ENCODE measurements around the gene MLLT10.

The MLLT10 gene

DNA sequence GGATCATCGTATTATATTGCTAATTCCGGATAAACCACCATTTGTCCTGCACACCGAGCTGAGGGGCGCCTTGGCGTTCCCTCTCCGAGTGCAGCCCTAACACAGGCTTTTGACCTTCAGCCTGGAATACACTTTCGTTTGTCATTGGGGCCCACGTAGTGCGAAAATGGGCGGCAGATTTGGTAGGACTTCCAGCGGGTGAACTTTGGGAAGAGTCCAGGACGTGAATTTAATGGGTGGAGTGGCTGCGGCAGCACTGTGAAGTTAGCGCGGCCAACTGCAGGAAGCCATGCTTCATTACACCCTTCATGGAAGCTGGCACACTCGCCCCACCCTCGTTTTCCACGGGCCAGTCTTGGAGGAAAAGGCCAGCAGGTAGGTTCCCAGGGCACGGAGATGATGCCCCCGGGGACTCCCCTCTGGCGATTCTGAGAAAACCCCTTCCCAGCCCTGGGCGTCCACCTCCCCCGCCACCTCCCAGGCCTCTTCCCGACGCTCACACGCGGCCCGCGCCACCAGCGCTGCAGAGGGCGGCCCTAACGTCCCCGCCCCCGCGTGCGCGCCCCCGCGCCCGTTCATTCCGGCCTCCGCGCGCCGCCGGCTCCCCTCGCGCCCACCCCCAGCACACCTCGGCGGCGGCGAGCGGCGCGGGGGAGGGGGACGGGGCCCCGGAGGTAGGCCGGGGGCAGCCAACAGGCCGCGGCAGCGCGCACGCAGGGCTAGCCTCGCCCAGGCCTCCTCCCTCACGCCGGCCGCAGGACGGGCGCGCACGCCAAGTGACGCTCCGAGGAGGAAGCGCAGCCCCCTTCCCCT, at the start of gene MLLT10:
Gene MLLT10, plus strand, starts transcription at position 766 of the 813 bp plus-strand sequence. CDS start 413 bp downstream, outside the sequence.
- H3K27ac ChIP-seq = peak within 1 kb of the TSS; percentile 59 to 87 (median 77); a peak in 21 of 22 replicates
- no peak for TF ChIP-seq Cebpa-rat (IDR thresholded peaks at IDR 0.05)
- peaks cover 8 to 40% (median 31%) of the 10 kb centered on the region in 10 experiments; a peak in 19 of 20 replicates for H3K4me1 ChIP-seq
- H3K9ac ChIP-seq = peak within 1 kb of the TSS; percentile 82 to 88 (median 86)
- H3K4me2 ChIP-seq = peak within 1 kb of the TSS; percentile 86 to 98 (median 93)
- H3K4me3 ChIP-seq = peak within 1 kb of the TSS; percentile 73 to 92 (median 88)
- H4K20me1 ChIP-seq = peaks cover 24 to 47% (median 36%) of the 10 kb centered on the region in 11 experiments; a peak in 19 of 22 replicates
- H3K9me3 ChIP-seq (replicated peaks in 1 of 11) = no peaks in the 10 kb centered on the region
- peaks cover 39 to 51% (median 44%) of the 10 kb centered on the region in 11 experiments for H3K27me3 ChIP-seq
- H3K36me3 ChIP-seq = peaks cover 12 to 27% (median 21%) of the 10 kb centered on the region in 11 experiments; a peak in 20 of 22 replicates

DNA sequence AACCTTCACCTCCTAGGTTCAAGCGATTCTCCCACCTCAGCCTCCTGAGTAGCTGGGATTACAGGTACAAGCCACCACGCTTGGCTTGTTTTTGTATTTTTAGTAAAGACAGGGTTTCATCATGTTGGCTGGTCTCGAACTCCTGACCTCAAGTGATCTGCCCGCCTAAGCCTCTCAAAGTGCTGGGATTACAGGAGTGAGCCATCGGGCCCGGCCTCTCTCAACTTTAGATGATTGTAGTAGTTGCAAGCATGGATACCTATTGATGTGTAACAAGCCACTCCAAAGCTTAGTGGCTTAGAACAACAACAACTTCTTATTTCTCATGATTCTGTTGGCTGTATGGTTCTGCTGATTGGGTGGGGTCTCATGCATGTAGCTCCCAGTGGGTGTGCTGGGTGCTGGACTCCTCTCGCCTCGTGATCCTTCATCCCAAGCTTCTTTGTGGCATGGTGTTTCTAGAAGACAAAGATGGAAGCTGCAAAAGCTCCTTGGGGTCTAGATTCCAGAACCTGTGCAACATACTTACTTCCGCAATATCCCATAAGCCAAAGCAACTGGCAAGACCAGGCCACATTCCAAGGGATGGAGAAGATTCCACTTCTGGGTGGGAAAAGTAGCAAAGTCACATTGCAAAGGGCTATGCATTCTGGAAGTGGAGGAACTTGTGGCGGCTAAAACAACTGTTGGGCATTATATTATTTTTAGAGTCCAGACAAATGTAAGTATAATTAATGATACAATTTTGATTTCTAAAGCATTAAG, 46.4 kb upstream of the MLLT10 start:
- Histone ChIP-seq H3K9ac (no peak overlapping the region), H3K27ac (no peak overlapping the region), H3K36me3 (no peaks in the 10 kb centered on the region), H3K4me3 (no peak overlapping the region), H4K20me1 (no peaks in the 10 kb centered on the region; a peak in 2 of 22 replicates), H3K27me3 (peaks cover 12 to 30% (median 23%) of the 10 kb centered on the region in 11 experiments), H3K4me1 (peaks cover 0 to 11% (median 0%) of the 10 kb centered on the region in 10 experiments; a peak in 5 of 20 replicates), H3K4me2 (no peak overlapping the region), H3K9me3 (replicated peaks in 1 of 11) (no peaks in the 10 kb centered on the region; a peak in 1 of 22 replicates)
- TF ChIP-seq Cebpa-rat (IDR thresholded peaks at IDR 0.05) = no peak

DNA sequence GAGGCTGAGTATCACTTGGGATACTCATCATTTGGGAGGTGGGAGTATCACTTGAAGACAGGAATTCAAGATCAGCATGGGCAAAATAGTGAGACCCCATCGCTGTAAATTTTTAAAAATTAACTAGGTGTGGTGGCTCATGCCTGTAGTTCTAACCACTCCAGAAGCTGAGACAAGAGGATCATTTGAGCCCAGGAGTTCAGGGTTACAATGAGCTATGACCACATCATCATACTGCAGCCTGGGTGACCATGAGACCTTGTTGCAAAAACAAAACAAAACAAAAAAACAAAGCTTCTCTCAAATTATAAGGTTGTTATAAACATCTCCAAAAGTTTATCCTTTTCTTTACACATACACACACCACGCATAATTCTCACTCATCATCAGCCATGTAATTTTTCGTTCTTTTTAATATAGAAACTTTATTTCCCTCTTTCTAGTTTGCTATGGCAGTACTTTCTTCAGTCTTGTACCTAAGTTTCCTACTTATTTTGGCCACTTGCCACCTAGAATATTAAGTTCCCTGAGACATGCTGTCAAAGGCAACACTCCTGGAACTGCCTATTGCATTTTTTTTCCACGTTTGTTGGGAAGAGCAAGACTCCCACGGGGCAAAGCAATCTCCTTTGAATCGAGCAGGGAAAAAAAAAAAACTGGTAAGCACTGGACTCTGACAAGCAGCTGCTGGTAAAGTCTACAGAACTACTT, 45.6 kb upstream of the MLLT10 start:
- H3K4me1 ChIP-seq = peaks cover 0 to 11% (median 0%) of the 10 kb centered on the region in 10 experiments; a peak in 5 of 20 replicates
- H3K9me3 ChIP-seq (replicated peaks in 1 of 11) = no peaks in the 10 kb centered on the region
- H3K4me3 ChIP-seq = no peak overlapping the region
- H3K4me2 ChIP-seq = peak overlapping the region in 3 of 11 experiments; percentile 37 to 68 (median 57); a peak in 6 of 22 replicates
- H3K27me3 ChIP-seq = peaks cover 20 to 38% (median 31%) of the 10 kb centered on the region in 11 experiments
- H3K27ac ChIP-seq = no peak overlapping the region
- H3K36me3 ChIP-seq = no peaks in the 10 kb centered on the region
- H4K20me1 ChIP-seq = peaks cover 0 to 2% (median 0%) of the 10 kb centered on the region in 11 experiments; a peak in 3 of 22 replicates
- no peak for TF ChIP-seq Cebpa-rat (IDR thresholded peaks at IDR 0.05)
- no peak overlapping the region for H3K9ac ChIP-seq

DNA sequence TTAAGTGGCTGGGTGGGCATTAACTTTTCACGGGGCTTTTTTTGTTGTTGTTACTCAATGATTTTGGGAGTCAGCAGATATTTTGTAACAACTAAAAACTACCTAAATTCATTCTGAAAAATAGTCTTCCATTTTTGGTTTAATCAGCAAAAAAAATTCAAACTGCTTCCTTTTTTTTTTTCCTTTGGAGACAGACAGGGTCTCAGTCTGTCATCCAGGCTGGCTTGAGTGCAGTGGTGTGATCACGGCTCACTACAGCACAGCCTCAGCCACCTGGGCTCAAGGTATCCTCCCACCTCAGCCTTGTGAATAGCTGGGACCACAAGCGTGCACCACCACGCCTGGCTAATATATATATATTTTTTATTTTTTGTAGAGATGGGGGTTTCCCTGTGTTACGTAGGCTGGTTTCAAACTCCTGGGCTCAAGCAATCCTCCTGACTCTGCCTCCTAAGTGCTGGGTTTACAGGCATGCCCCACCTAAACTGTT, 45.0 kb upstream of the MLLT10 start:
- Histone ChIP-seq H3K36me3 (no peaks in the 10 kb centered on the region), H3K9ac (no peak overlapping the region), H3K27me3 (peaks cover 26 to 44% (median 37%) of the 10 kb centered on the region in 11 experiments), H3K9me3 (replicated peaks in 1 of 11) (peaks cover 0 to 3% (median 0%) of the 10 kb centered on the region in 11 experiments; a peak in 1 of 22 replicates), H4K20me1 (peaks cover 0 to 8% (median 4%) of the 10 kb centered on the region in 11 experiments; a peak in 15 of 22 replicates), H3K4me2 (peak overlapping the region in 3 of 11 experiments; percentile 37 to 68 (median 57); a peak in 6 of 22 replicates), H3K4me3 (no peak overlapping the region), H3K4me1 (peaks cover under 1 to 14% (median 2%) of the 10 kb centered on the region in 10 experiments; a peak in 17 of 20 replicates), H3K27ac (no peak overlapping the region)
- no peak for TF ChIP-seq Cebpa-rat (IDR thresholded peaks at IDR 0.05)

DNA sequence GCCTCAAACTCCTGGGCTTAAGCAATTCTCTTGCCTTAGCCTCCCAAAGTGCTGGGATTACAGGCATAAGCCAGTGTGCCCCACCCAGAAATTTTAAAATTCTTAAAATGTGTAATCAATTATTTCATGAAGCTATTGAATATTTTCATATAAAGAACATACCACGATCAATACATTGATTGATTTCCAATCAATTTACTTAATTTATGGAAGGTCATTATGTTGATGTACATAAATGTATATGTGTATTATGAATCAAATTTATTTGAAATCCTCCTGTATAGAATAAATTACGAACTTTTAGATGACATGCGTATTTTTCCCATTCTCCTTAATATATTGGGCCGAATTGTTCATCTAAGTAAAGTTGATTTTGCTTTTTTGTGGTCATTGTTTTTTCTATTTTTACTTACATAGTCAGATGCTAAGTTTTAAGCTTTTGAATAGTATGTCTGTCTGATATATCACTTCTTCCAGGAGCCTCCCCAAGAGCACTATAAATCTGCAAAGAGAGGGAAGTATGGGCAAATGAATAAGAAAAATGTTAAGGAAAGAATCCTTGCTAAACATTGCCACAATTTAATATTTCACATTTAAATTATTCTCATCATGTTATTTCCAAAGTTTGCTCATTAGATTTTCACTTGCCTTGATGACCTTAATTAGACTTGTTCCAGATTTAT, 43.9 kb upstream of the MLLT10 start:
- Histone ChIP-seq H3K4me2 (no peak overlapping the region), H3K4me1 (peaks cover 12 to 25% (median 14%) of the 10 kb centered on the region in 10 experiments), H3K36me3 (no peaks in the 10 kb centered on the region), H4K20me1 (peaks cover 0 to 20% (median 16%) of the 10 kb centered on the region in 11 experiments; a peak in 17 of 22 replicates), H3K27me3 (peaks cover 37 to 56% (median 49%) of the 10 kb centered on the region in 11 experiments), H3K4me3 (no peak overlapping the region), H3K9me3 (replicated peaks in 1 of 11) (peaks cover 0 to 3% (median 0%) of the 10 kb centered on the region in 11 experiments; a peak in 1 of 22 replicates), H3K27ac (no peak overlapping the region), H3K9ac (no peak overlapping the region)
- no peak for TF ChIP-seq Cebpa-rat (IDR thresholded peaks at IDR 0.05)

DNA sequence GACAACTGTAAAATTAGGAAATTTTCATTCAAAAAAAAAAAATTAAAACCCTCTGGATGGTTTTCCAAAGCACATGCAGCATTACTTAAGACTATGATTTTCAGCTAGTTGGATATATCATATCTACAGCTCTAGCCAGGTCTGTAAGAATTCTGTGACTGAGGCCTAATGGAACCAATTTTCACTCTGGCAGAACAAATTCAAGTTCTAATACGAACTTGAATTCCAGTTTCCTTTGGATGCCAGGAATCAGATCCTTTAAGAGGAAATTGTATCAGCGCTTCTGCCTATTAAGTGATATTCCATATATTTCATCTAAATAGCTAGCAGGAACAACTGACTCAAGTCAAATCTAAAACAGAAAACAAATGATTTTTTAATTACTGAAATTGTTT, 43.3 kb upstream of the MLLT10 start:
- Histone ChIP-seq H3K4me1 (peaks cover 18 to 30% (median 19%) of the 10 kb centered on the region in 10 experiments), H3K9ac (no peak overlapping the region), H3K27me3 (peaks cover 43 to 61% (median 54%) of the 10 kb centered on the region in 11 experiments), H3K27ac (no peak overlapping the region), H4K20me1 (peaks cover 0 to 24% (median 20%) of the 10 kb centered on the region in 11 experiments; a peak in 17 of 22 replicates), H3K4me3 (no peak overlapping the region), H3K4me2 (no peak overlapping the region), H3K36me3 (no peaks in the 10 kb centered on the region), H3K9me3 (replicated peaks in 1 of 11) (peaks cover 0 to 3% (median 0%) of the 10 kb centered on the region in 11 experiments; a peak in 1 of 22 replicates)
- no peak for TF ChIP-seq Cebpa-rat (IDR thresholded peaks at IDR 0.05)

DNA sequence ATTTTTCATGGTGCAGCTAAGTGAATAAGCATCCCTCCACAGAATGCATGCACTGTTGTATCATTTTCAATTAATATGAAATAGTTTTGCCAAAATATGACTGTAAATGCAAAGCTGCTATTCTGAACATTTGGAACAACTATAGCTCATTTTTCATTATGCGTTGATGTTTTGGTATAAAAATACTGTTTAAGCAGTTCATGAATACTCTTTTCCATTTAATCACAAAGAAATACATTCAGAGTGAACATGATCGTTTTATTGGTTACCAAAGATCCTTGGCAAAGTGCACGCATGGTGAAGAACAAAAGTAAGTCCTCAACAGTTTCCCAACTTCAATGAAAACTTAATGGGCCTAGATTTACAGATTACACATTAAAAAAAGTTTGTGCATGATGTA, 41.6 kb upstream of the MLLT10 start:
- no peak overlapping the region for H3K4me2 ChIP-seq
- peaks cover 0 to 3% (median 0%) of the 10 kb centered on the region in 11 experiments; a peak in 1 of 22 replicates for H3K9me3 ChIP-seq (replicated peaks in 1 of 11)
- H3K9ac ChIP-seq = no peak overlapping the region
- peaks cover 29 to 43% (median 32%) of the 10 kb centered on the region in 10 experiments for H3K4me1 ChIP-seq
- H4K20me1 ChIP-seq = peaks cover 0 to 37% (median 33%) of the 10 kb centered on the region in 11 experiments; a peak in 18 of 22 replicates
- no peak overlapping the region for H3K27ac ChIP-seq
- no peak for TF ChIP-seq Cebpa-rat (IDR thresholded peaks at IDR 0.05)
- H3K27me3 ChIP-seq = peaks cover 60 to 79% (median 71%) of the 10 kb centered on the region in 11 experiments
- no peak overlapping the region for H3K4me3 ChIP-seq
- H3K36me3 ChIP-seq = no peaks in the 10 kb centered on the region

Measured in BLaER1 treated with 17β-estradiol and CSF1 and Interleukin-3, amounts not matched to agents 10 nM and 100 nM (cell line).